DMS79 treated with DMSO at 0.1 percent for 48 hours (cell line): ENCODE results near the gene CARS1.

Experiments
- DNase-seq: peaks from one replicate; lab custom pipeline; 2025; lab: John Stamatoyannopoulos, UW

CARS1 gene

GRCh38 chr11:3037945-3038271, 19.3 kb downstream of the CARS1 start:
- DNase-seq: no peak

DNA sequence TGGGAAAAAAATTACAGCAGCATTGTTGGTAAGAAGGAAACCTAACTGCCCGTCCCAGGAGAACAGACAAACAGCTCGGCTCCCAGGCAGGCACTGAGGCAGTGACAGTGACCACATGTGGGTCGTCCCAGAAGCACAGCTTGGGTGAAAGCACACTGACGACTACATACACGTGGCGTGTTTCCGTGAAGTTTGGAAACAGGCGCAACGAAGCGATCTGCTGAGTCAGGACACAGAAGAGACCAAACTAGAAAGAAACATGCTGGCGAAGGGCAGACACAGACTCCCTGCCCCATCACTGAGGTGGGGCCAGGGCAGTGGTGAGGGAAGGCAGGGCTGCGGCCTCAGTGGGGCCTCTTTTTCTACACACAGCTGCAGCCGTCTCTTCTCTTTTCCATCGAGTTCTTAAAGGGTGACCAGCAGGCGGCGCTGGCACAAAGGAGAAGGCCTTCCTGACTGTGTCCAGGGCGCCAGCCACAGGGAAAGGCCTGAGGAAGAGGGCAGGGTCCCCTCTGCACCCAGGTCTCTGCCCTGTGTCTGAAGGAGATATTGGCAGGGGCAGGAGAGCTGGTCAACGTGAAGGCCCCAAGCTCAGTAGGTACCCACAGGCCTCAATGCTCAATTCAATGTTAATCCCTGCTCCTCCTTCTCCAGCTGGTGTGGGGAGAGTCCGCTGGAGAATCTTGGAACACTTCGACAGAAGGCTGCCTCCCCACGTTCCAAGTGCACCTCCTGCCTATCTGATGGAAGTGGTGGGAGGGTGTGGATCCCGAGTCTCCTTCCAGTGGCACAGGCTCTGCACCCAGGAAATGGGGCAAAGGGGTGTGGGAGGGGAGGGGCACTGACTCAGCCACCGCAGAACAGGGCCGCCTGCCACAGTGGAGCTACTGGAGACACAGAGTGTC, 19.9 kb downstream of the CARS1 start:
- DNase-seq: no peak

DNA sequence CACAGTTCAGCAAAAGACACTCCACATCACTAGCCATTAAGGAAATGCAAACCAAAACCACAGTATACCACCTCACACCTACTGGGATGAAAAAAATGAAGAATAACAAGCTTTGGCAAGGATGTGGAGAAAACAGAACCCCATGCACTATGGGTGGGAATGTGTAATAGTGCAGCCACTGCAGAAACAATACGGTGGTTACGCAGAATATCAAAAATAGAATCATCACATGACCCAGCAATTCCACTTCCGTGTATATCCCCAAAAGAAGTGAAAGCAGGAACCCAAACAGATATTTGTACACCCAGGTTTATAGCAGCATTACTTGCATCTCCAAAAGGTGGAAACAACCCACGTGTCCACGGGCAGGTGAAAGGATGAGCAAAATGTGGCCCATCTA, 20.8 kb downstream of the CARS1 start:
- no peak for DNase-seq

DNA sequence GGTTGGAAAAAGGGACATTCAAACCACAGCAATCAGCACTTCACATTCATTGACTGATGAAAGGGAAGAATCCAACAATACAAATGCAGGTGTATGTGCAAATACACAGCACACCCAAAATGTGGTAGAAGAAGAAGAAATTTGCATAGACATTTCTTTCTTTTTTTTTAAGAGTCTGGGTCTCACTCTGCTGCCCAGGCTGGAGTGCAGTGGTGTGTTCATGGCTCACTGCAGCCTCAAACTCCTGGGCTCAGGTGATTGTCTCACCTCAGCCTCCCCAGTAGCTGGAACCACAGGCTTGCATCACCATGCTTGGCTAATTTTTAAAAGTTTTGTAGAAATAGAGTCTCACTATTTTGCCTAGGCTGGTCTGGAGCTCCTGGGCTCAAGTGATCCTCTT, 21.9 kb downstream of the CARS1 start:
- DNase-seq: no peak

DNA sequence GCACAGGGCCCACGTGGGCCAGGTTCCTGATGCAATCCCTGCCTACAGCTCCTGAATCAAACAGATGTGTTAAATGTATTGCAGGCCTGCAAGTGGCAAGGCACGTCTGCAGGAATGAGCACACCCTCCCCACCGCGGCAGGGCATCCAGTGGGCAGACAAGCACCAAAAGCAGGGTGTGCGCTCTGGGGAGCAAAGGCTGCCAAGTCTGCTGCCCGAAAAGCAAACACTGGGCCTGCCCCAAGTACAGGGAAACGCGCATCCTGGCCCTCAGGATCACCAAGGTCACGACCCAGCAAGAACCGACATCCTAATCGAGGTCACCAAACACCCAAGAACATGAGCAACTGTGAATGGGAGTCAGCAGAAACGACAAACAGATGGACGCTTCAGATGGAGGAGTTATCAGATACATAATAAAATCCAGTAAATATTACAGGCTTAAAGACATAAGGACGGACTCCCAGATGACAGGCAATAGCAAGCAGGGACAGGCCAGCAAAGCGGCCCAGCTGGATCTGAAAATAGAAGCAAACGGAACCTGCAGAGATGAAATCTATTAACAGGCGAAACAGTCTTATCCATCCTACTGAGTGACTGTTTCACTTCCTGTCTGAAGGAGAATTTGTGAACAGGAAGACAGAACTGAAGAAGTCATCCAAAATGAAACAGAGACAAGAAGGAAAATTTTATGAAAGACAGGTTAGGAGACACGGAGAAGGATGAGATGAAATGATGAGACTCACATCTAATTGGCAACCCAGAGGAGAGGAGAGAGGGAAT, 26.7 kb downstream of the CARS1 start:
- DNase-seq: no peak

DNA sequence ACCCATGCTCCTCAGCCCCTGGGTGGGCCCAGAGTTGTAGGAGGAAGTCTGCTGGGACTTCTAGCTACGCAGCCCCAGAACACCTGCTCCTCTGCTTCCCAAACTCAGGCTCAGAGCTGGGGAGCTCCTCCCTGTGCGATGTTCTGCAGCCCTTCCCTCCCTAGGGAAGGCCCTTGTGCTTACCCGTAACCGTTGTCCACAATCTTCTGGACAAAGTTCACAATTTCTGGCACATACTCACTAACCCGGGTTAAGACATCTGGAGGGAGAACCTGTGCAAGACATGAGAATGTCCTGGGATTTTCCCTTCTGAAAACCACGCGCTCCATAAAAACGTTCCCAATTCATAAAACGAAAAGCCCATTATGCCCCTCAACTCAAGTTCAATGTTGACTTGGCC, 28.4 kb downstream of the CARS1 start:
- no peak for DNase-seq

DNA sequence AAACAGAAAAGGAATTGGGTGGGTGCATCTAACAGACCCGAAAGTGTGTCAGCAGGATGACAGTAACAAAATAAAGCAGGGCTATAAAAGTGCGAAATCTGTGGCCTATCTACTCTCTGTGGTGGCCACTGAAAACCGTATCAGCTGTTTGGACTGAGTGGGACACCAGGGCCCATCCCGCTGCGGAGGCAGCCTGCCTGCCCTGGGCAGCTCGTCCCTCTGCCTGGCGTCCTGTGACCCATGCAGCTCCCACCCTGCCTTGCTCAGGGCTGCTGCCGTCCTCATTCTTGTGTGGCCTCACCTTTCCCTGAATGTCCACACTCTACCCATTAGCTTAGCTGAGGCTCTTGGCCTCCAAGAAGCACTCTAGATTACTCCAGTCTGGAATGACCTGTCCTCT, 30.4 kb downstream of the CARS1 start:
- no peak for DNase-seq

DNA sequence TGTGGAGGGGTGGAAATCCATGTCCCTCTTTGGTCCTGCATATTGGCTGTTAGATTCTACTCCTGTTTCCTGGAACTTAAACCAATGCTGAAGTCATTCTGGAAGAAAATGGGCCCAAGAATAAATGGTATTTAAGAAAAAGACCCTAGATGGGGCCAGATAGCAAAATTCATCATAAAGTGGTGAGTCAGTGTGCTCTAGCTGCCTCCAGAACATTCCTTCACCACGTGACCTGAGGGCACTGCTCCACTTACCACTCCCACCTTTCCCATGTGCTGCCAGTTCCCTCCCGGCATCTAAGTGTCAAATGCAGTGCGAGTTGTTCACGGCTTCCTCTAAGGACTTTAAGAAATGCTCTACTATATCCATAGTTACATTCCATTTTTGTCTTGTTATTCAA, 34.2 kb downstream of the CARS1 start:
- no peak for DNase-seq

DNA sequence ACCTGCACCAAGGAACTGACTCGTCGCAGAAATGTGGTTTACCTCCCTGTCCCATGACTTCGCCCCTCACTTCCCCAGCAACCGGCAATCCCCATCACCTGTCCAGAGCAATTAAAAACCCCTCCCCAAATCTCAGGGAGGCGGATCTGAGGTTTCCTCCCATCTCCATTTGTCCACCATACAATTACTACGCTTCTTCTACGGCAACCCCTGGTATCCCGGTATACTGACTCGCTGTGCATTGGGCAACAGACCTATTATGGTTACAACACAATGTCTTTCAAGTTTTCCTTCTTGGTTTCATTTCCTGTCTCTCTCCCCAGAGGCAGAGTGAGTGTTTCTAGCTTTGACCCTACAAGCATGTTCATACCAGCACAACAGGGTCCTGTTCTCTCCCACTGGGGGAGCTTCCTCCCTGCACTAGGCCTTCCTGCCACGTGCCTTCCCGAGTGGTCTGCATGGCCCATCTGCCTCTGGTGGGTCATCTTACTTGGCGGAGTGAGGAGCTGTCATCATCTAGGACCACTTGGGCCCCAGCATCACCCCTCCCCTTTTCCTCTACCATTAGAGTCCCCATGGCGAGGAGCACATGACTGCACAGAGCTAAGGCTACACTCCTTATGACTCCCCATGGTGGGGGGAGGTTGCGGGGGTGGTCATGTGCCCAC, 34.8 kb downstream of the CARS1 start:
- DNase-seq: no peak

- no peak for DNase-seq
Observed at GRCh38 chr11:3021125-3021524, 36.1 kb downstream of the CARS1 start.

DNA sequence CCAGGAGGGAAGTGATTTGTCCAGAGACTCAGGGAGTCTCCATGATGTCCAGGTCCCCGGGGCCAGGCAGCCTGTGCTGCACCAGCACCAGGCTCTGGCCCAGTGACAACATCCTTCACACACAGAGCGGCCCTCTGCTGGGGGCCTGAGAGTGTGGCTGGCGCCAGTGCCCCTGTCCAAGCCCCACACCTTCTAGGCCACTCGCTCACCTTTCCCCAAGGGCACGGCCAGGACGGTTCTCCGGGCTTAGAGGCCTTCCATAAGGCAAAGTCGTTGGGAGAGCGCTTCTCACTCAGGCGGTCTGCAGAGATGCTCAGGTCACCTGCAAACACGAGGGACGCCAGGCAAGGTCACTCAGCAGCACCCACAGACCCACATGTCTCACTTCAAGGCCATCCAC, 37.2 kb downstream of the CARS1 start:
- DNase-seq: no peak

DNA sequence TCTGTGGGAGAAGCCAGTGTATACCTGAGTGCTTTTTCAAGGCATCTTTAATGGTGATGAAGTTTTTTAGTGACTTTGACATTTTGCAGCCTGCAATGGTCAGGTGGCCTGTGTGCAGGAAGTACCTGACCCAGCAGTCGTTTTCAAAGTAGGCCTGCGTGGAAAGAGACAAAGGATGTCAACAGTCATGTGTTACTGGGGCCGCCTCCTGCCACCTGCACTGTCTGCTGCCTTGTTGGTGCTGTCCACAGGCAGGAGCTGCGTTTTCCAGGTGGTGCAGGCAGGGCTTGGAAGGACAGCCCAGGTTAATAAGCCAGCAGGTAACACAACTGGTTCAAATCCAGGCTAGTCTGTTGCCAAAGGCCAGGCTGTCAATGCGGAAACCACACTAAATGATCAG, 38.6 kb downstream of the CARS1 start:
- no peak for DNase-seq

GRCh38 chr11:3016861-3017260, 40.4 kb downstream of the CARS1 start:
- no peak for DNase-seq

- no peak for DNase-seq
Observed at GRCh38 chr11:3015796-3016195, 41.4 kb downstream of the CARS1 start.

DNA sequence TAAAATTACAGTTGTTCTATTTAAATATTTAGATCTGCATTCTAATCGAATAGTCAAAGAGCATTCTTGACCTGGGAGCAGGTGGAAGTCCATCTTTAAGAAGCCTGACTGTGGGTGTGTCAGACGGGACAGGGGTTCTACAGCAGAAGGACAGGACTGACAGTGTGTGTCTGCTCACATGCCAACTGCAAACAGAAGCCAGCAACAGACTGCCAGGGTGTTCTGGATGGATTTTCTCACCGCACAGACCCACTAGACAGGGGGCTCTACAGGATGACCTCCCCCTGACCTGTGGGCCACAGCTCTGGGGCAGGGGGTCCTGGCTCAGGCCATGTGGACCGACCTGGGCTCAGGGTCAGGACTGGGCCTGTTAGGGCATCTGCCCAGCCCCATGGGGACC, 42.3 kb downstream of the CARS1 start:
- no peak for DNase-seq

- DNase-seq: no peak
Observed at GRCh38 chr11:3014057-3014938, 42.9 kb downstream of the CARS1 start.

GRCh38 chr11:3011891-3012885, 45.0 kb downstream of the CARS1 start:
- no peak for DNase-seq

GRCh38 chr11:3010521-3011275, 46.5 kb downstream of the CARS1 start:
- no peak for DNase-seq

DNA sequence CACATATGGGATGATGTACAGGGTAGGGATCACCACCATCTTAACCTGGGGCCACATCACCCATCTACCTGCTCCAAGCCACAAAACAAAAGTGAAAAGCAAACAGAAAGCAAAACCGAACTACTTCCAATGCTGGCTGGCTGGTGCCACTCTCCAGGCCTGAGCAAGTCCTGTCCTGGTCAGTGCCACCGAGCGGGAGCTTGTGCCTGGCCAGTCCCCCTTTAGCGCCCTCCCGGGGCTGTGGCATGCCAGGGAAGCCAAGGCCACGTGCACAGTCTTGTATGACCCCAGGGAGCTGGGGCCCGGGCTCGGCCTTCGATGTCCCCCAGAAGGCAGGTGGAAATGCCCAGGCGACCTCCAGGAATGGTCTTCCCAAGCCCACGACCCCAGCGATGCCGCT, 47.2 kb downstream of the CARS1 start:
- DNase-seq: no peak

DNA sequence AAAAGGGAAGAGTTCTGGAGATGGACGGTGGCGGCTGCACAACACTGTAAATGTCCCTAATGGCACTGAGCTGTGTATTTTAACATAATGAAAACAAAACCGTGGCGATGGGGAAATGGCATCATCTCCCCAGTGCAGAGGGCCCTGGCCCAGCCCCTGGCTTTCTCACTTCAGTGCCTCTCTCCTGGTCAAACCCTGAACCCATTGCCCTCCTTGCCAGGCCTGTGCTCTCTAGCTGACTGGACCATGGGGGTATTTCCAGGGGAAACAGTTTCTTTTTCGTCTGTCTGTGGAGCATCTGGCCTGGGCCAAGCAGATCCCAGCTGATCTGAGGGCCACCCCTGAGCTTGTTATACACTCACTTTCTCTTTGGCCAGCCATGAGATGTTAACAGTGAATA, 47.7 kb downstream of the CARS1 start:
- DNase-seq: no peak
